Activated naive CD8-positive, alpha-beta T cell treated with anti-CD3 and anti-CD28 coated beads, Interleukin-2, amount 50 U/mL, for 24 hours (primary cell): ENCODE results near the gene TPCN1.

Source experiments
- ATAC-seq: fragments of 150-1000 bp; cut with Tn5 transposase; one replicate; pipeline ENCODE4 v1.10.0; 2021
- DNase-seq: peaks from one replicate; pipeline ENCODE4 v3.0.0; 2021
- H3K27ac Mint-ChIP-seq: one replicate; pipeline ENCODE4 v1.8.0; 2021; ENCODE audit warnings: mild to moderate bottlenecking, mixed read lengths
- H3K27me3 Mint-ChIP-seq: one replicate; pipeline ENCODE4 v1.8.0; 2021; ENCODE audit warnings: mixed read lengths
- H3K36me3 Mint-ChIP-seq: one replicate; pipeline ENCODE4 v1.8.0; 2021; ENCODE audit warnings: low read depth, mixed read lengths
- H3K4me1 Mint-ChIP-seq: one replicate; pipeline ENCODE4 v1.8.0; 2021; ENCODE audit warnings: mixed read lengths
- H3K4me3 Mint-ChIP-seq: one replicate; pipeline ENCODE4 v1.8.0; 2021; ENCODE audit warnings: mild to moderate bottlenecking, moderate library complexity, mixed read lengths
- H3K9me3 Mint-ChIP-seq: one replicate; pipeline ENCODE4 v1.8.0; 2021; ENCODE audit warnings: mixed read lengths

Gene TPCN1

DNA sequence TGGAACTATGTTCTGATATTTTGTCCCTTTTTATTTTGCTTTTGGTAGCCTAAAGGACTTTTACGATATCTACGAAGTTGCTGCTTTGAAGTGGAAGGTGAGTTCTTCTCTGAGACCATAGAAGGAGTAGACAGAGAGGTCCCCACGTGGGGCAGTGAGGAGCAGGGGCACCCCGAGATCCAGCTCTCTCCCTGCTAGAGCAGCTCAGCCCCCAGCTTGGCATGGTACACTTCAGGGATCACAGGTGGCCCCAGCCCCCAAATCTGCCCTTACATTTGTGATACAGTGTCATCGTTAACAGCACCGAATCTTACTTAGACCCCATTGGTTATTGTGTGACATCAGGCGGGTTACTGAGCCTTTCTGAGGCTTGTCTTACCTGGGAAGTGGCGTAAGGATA is 56.9 kb downstream of the TPCN1 start:
- peaks cover 19% of the 10 kb centered on the region for H3K36me3 Mint-ChIP-seq
- H3K27ac Mint-ChIP-seq = no peak overlapping the region
- no peak for ATAC-seq

DNA sequence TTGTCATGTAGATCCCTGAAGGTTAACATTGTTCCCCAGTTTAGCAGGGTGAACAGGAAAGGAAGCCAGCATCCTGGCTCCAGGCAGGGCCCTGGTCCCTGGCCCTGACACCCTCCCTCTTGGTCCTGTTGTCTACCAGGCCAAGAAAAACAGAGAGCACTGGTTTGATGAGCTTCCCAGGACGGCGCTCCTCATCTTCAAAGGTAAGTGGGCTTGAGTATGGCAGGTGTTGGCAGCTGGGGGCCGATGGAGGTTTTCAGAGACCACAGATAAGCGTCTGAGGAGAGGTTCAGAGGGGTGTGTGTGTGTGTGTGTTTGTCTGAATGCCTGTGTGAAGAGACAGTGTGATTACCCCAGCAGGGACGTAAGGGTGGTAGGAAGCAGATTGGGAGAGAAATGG is 57.4 kb downstream of the TPCN1 start:
- ATAC-seq (no peak), DNase-seq (no peak)
- peaks cover 3% of the 10 kb centered on the region for H3K4me1 Mint-ChIP-seq
- no peaks in the 10 kb centered on the region for H3K27me3 Mint-ChIP-seq
- H3K4me3 Mint-ChIP-seq = no peak overlapping the region
- peaks cover 19% of the 10 kb centered on the region for H3K36me3 Mint-ChIP-seq
- H3K27ac Mint-ChIP-seq = peak overlapping the region; percentile 44
- H3K9me3 Mint-ChIP-seq = no peaks in the 10 kb centered on the region

More for the DNA sequence above, 56.9 kb downstream of the TPCN1 start:
- Mint-ChIP-seq H3K4me1 (peaks cover 3% of the 10 kb centered on the region), H3K4me3 (no peak overlapping the region), H3K27me3 (no peaks in the 10 kb centered on the region), H3K9me3 (no peaks in the 10 kb centered on the region)
- DNase-seq = no peak

DNA sequence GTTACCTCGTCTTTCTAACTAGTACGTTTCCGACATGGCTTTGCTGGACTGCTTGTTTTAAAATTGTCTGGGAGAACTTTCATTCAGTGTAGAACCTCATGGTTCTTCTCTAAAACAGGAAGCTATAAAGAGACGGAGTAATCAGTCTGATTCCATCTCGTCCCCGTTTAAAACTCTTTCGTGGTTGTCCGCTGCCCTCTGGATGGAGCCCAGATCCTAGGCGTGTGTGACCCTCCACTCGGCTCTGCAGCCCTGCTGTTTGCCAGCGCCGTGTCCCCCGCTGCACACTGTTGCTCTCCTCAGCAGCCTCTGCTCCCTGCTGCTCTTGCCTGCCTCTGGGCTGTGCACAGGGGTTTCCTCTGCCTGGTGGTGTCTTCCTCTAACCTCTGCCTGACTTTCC is 63.5 kb downstream of the TPCN1 start:
- Mint-ChIP-seq H3K4me1 (no peaks in the 10 kb centered on the region), H3K4me3 (no peak overlapping the region), H3K27ac (no peak overlapping the region), H3K27me3 (no peaks in the 10 kb centered on the region), H3K36me3 (peaks cover 14% of the 10 kb centered on the region), H3K9me3 (no peaks in the 10 kb centered on the region)
- ATAC-seq (no peak), DNase-seq (no peak)

DNA sequence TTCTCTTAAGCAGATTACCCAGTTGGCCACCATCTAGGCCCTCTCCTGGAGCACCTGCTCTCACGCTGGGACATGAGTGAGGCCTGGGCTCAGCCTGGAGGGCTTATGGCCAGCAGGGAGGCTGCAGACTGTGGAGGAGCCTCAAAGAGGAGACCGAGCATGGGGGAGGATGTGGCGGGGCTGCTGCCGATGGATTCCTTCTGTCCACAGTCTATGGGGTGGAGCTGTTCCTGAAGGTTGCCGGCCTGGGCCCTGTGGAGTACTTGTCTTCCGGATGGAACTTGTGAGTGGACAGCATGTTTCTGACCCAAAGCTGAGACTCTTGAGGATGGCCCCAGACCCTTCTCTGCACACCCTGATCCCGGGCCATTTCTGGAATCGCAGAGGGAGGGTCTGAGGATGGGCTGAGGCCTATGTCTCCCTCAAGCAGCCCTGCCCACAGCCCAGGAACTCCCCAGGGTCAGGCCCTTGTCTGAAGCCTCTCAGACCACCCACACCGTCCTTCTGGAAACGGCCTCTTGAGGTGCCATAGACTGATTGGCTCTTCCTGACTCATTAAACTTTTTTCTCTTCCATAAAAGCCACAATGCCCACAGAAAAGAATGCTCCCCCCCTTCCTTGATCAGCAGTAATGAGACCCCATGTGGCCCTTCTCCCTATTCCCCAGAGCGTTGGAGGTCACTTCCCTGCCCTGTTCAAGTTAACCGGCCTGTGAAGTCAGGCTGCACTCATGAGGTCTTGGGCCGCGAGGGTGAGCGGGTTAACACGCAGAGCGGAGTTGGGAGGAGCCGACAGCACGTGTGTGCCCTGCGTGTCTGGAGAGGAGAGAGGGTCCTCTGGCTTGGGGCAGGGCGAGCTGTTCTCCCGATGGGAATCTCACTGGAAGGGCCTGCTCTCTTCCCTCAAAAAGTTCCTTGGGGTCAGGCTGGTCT is 64.7 kb downstream of the TPCN1 start:
- no peak for DNase-seq
- Mint-ChIP-seq H3K4me1 (no peaks in the 10 kb centered on the region), H3K4me3 (no peak overlapping the region), H3K27ac (no peak overlapping the region), H3K27me3 (no peaks in the 10 kb centered on the region), H3K36me3 (peaks cover 8% of the 10 kb centered on the region), H3K9me3 (no peaks in the 10 kb centered on the region)
- no peak for ATAC-seq

- Mint-ChIP-seq H3K4me1 (no peaks in the 10 kb centered on the region), H3K27me3 (no peaks in the 10 kb centered on the region), H3K27ac (no peak overlapping the region), H3K4me3 (no peak overlapping the region), H3K9me3 (no peaks in the 10 kb centered on the region), H3K36me3 (peaks cover 11% of the 10 kb centered on the region)
- no peak for ATAC-seq
- no peak for DNase-seq
Measured at GRCh38 chr12:113286712-113287111, 65.4 kb downstream of the TPCN1 start.

GRCh38 chr12:113287146-113287898 is 66.1 kb downstream of the TPCN1 start:
- no peak overlapping the region for H3K4me3 Mint-ChIP-seq
- no peaks in the 10 kb centered on the region for H3K4me1 Mint-ChIP-seq
- peaks cover 13% of the 10 kb centered on the region for H3K36me3 Mint-ChIP-seq
- no peaks in the 10 kb centered on the region for H3K9me3 Mint-ChIP-seq
- no peaks in the 10 kb centered on the region for H3K27me3 Mint-ChIP-seq
- no peak overlapping the region for H3K27ac Mint-ChIP-seq
- DNase-seq (no peak), ATAC-seq (no peak)

DNA sequence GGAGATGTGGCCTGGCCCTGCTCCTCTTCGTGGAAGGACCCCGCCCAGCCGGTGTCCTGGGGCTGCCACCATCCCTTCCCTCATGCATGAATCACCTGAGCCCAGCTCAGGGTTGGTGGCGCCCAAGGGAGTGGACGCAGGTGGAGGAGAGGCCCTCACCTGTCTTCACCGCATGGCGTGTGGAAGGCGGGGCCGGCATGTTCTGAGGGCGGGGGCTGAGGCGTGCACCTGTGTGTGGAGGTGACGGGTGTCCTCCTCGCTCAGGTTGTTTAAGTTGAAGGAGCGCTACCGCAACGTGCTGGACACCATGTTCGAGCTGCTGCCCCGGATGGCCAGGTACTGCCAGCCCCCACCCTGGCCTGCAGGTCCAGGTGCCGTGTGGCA is 66.6 kb downstream of the TPCN1 start:
- H3K27me3 Mint-ChIP-seq = no peaks in the 10 kb centered on the region
- DNase-seq (no peak), ATAC-seq (no peak)
- no peak overlapping the region for H3K27ac Mint-ChIP-seq
- no peaks in the 10 kb centered on the region for H3K4me1 Mint-ChIP-seq
- H3K36me3 Mint-ChIP-seq = peaks cover 14% of the 10 kb centered on the region
- H3K4me3 Mint-ChIP-seq = no peak overlapping the region
- H3K9me3 Mint-ChIP-seq = no peaks in the 10 kb centered on the region

- Mint-ChIP-seq H3K4me3 (no peak overlapping the region), H3K27ac (no peak overlapping the region), H3K4me1 (no peaks in the 10 kb centered on the region), H3K9me3 (no peaks in the 10 kb centered on the region), H3K27me3 (no peaks in the 10 kb centered on the region), H3K36me3 (peaks cover 14% of the 10 kb centered on the region)
- ATAC-seq (no peak), DNase-seq (no peak)
Measured at GRCh38 chr12:113289361-113289760, 68.1 kb downstream of the TPCN1 start.

GRCh38 chr12:113290506-113290905 is 69.2 kb downstream of the TPCN1 start:
- DNase-seq (no peak), ATAC-seq (no peak)
- peaks cover 8% of the 10 kb centered on the region for H3K36me3 Mint-ChIP-seq
- no peaks in the 10 kb centered on the region for H3K27me3 Mint-ChIP-seq
- H3K4me3 Mint-ChIP-seq = no peak overlapping the region
- H3K27ac Mint-ChIP-seq = no peak overlapping the region
- no peaks in the 10 kb centered on the region for H3K4me1 Mint-ChIP-seq
- H3K9me3 Mint-ChIP-seq = no peaks in the 10 kb centered on the region

DNA sequence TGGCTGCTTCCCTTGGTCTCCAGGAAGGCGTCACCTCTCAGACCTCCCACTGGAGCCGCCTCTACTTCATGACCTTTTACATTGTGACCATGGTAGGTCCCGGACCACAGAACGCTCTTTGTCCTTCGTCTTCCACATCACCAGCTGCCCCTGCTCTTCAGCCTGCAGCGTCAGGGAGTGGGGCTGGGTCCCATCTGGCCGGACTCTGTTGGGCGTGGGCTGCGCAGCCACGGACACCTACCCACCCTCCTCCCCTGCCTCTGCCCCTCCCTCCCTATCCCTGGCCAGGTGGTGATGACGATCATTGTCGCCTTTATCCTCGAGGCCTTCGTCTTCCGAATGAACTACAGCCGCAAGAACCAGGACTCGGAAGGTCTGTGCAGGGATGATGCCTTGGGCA is 70.3 kb downstream of the TPCN1 start:
- Mint-ChIP-seq H3K9me3 (no peaks in the 10 kb centered on the region), H3K27ac (no peak overlapping the region), H3K4me3 (no peak overlapping the region), H3K4me1 (no peaks in the 10 kb centered on the region), H3K36me3 (peaks cover 8% of the 10 kb centered on the region), H3K27me3 (no peaks in the 10 kb centered on the region)
- ATAC-seq (no peak), DNase-seq (no peak)

DNA sequence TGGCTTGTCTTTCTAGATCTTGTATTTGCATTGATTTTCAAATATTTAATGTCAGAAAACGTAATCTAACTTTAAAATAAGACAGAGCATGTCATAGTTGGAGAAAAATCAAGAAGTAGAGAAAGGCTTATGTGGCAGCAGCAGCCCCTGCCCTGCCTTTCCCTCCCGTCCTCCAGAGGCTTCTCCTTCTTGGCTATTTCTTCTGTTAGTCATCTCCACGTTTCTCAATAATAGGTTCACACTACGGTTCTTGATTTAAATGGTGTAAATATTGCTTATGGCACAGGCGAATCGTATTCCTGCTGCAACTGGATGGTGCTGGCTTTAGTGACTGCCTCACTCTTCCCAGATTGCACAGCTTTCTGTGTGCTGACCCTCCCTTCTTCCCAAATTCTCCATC is 70.8 kb downstream of the TPCN1 start:
- no peaks in the 10 kb centered on the region for H3K27me3 Mint-ChIP-seq
- peak overlapping the region; percentile 12 for H3K27ac Mint-ChIP-seq
- no peak overlapping the region for H3K4me3 Mint-ChIP-seq
- ATAC-seq (no peak), DNase-seq (no peak)
- H3K36me3 Mint-ChIP-seq = peaks cover 8% of the 10 kb centered on the region
- H3K9me3 Mint-ChIP-seq = no peaks in the 10 kb centered on the region
- no peaks in the 10 kb centered on the region for H3K4me1 Mint-ChIP-seq

- Mint-ChIP-seq H3K4me1 (no peaks in the 10 kb centered on the region), H3K27me3 (no peaks in the 10 kb centered on the region), H3K27ac (peak overlapping the region; percentile 12), H3K4me3 (no peak overlapping the region), H3K36me3 (peaks cover 8% of the 10 kb centered on the region), H3K9me3 (no peaks in the 10 kb centered on the region)
- no peak for DNase-seq
- no peak for ATAC-seq
Measured at GRCh38 chr12:113292547-113292946, 71.3 kb downstream of the TPCN1 start.

DNA sequence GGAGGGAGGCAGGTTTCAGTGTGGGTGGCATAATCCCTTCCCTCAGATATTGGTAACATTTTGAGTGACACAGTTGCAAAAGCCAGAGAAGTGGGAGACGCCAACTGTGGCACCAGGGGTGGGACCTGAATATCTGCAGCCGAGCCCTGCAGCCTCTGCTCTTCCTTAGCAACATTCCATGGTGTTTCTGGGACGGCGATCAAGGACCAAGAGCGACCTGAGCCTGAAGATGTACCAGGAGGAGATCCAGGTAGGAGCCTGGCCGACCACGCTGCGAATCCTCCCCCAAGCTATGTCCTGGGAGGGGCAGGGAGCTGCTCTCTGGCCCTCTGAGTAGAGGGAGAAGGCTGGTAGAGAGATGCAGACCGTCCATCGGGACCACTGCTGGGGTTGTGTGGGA is 71.8 kb downstream of the TPCN1 start:
- ATAC-seq (no peak), DNase-seq (no peak)
- H3K4me1 Mint-ChIP-seq = no peaks in the 10 kb centered on the region
- no peak overlapping the region for H3K27ac Mint-ChIP-seq
- H3K4me3 Mint-ChIP-seq = no peak overlapping the region
- H3K36me3 Mint-ChIP-seq = peaks cover 8% of the 10 kb centered on the region
- H3K27me3 Mint-ChIP-seq = no peaks in the 10 kb centered on the region
- H3K9me3 Mint-ChIP-seq = no peaks in the 10 kb centered on the region

DNA sequence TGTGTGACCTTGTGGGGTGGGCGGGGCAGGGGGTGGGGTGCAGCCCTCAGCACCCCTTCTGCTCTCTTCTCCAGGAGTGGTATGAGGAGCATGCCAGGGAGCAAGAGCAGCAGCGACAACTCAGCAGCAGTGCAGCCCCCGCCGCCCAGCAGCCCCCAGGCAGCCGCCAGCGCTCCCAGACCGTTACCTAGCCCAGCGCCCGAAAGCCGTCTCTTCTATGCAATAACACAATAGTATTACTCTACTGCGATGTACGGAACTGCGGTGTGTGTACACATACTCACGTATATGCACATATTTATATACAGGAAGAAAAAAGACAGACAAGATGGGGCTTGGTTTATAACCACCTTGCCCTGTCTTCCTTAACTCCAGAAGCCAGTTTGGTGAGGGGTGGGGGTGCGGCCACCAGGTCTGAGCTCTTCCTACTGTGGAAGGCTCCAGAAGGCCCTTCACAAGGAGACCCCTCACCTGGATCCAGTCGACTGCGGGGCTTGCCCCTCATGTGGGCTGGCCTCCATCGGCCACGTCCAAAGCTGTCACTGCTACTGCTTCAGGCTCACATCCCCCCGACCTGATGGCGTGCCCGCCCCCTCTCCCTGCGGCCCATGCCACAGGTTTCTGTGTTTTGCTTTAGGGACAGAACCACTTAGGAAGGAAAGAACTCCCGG is 74.8 kb downstream of the TPCN1 start:
- H3K4me1 Mint-ChIP-seq = no peaks in the 10 kb centered on the region
- H3K27ac Mint-ChIP-seq = no peak overlapping the region
- H3K9me3 Mint-ChIP-seq = no peaks in the 10 kb centered on the region
- no peak for ATAC-seq
- DNase-seq = no peak
- no peaks in the 10 kb centered on the region for H3K27me3 Mint-ChIP-seq
- peaks cover 8% of the 10 kb centered on the region for H3K36me3 Mint-ChIP-seq
- no peak overlapping the region for H3K4me3 Mint-ChIP-seq
